Ovary (tissue), 3 donors: ENCODE measurements around the gene USP46.

Source experiments
- CTCF ChIP-seq, 3 donors: fragments of 450-650 bp in 2 of 3; fragments of 200-600 bp in 1 of 3; IDR thresholded peaks; one replicate each; pipeline versions ENCODE4 v1.5.1 to v1.8.0; 2016 to 2022; ENCODE audit warnings: antibody characterized with exemption in 3 of 3, mild to moderate bottlenecking in 1 of 3
- POLR2A ChIP-seq: fragments of 450-650 bp; IDR thresholded peaks from one replicate; pipeline ENCODE4 v1.6.1; 2017; ENCODE audit warnings: antibody characterized with exemption, mild to moderate bottlenecking, moderate library complexity
- donor health status: DM: no; HTN: no; CAD: no.

DNA sequence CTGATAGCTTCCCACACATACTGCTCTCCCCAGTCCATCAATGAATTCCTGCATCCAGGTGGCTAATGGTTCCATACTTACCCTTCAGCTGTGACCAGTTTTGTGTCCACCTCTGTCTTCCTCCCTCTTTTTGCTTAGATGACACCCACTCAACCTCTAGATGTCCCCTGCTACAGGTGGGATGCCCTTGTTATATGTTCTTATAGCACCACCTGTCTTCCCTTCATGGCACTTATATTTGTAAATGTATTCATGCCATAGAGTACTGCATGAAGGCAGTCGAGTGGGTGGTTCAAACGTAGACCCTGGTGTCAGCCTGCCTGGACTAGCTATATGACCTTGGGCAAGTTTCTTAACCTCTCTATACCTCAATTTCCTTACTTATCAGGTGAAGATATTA, 6.5 kb upstream of the USP46 start:
- TF ChIP-seq CTCF (IDR thresholded peaks at IDR 0.05) (no peak), POLR2A (no peak)
